Lower lobe of right lung (tissue), 2 donors: Measurements from ENCODE around the gene LBHD1. TPM values are rescaled to one million over a fixed set of nuclear protein-coding genes. Genes with fewer than 3 reads are reported as not detected.

Source experiments
- ATAC-seq, 2 donors: fragments of 200-7000 bp; cut with Tn5 transposase; one replicate each; pipeline ENCODE4 v1.9.1; 2020 to 2022; ENCODE audit warnings: mild to moderate bottlenecking in 2 of 2, moderate library complexity in 2 of 2
- DNase-seq: peaks from one replicate; pipeline ENCODE4 v3.0.0-alpha.2; 2020
- H3K27ac ChIP-seq: fragments of 200-600 bp; one replicate; pipeline ENCODE4 v1.8.0; 2022
- H3K27me3 ChIP-seq: fragments of 200-600 bp; one replicate; pipeline ENCODE4 v1.8.0; 2022; ENCODE audit warnings: low read depth
- H3K36me3 ChIP-seq: fragments of 200-600 bp; one replicate; pipeline ENCODE4 v1.8.0; 2022; ENCODE audit warnings: mild to moderate bottlenecking
- H3K4me1 ChIP-seq: fragments of 200-600 bp; one replicate; pipeline ENCODE4 v1.8.0; 2022
- H3K4me3 ChIP-seq: fragments of 200-600 bp; one replicate; pipeline ENCODE4 v1.8.0; 2022; ENCODE audit warnings: mild to moderate bottlenecking
- H3K9me3 ChIP-seq: fragments of 200-600 bp; one replicate; pipeline ENCODE4 v1.8.0; 2022
- CTCF ChIP-seq: fragments of 200-600 bp; IDR thresholded peaks from one replicate; pipeline ENCODE4 v1.8.0; 2022; ENCODE audit warnings: antibody characterized with exemption, mild to moderate bottlenecking
- intact Hi-C: fragments of 100-400 bp; cut with DNase I; formaldehyde crosslinking; loops from one replicate; pipeline ENCODE4 v1.11.0; 2022
- total RNA-seq: library from RNA; stranded (reverse); fragmentation: NEBNext Ultra II Directional; extraction: Animal tissue kit (Norgen Biotek cat#: 25700); gene quantifications from one replicate; pipeline ENCODE4 v1.2.1, GENCODE V29; 2021
- donor health status: DM: no; HTN: yes; CAD: no; lungs with severe emphysema.

The LBHD1 gene
- total RNA-seq, 1 donor from 2014 or later, result 11.1 TPM

- Histone ChIP-seq H3K36me3 (peaks cover 100% of the 10 kb centered on the region), H3K27me3 (no peaks in the 10 kb centered on the region), H3K9me3 (no peaks in the 10 kb centered on the region), H3K27ac (no peak overlapping the region), H3K4me3 (no peak overlapping the region), H3K4me1 (peaks cover 11% of the 10 kb centered on the region)
- intact Hi-C loops, result no loop called here
- DNase-seq (no peak), ATAC-seq (no peak)
- no peak for TF ChIP-seq CTCF
These were observed 43.4 kb upstream of the LBHD1 start for GRCh38 chr11:62715150-62716130.

- Histone ChIP-seq H3K9me3 (no peaks in the 10 kb centered on the region), H3K27ac (peak overlapping the region; percentile 25), H3K36me3 (peaks cover 80% of the 10 kb centered on the region), H3K27me3 (no peaks in the 10 kb centered on the region), H3K4me3 (no peak overlapping the region), H3K4me1 (peaks cover 25% of the 10 kb centered on the region)
- DNase-seq (no peak), ATAC-seq (peak; percentile 25 to 47)
- intact Hi-C loops, result no loop called here
- no peak for TF ChIP-seq CTCF
These were observed 41.3 kb upstream of the LBHD1 start for GRCh38 chr11:62713343-62713742.

GRCh38 chr11:62712861-62713260, 40.8 kb upstream of the LBHD1 start:
- intact Hi-C loops, result no loop called here
- TF ChIP-seq CTCF, result no peak

GRCh38 chr11:62712276-62712812, 40.3 kb upstream of the LBHD1 start:
- no peaks in the 10 kb centered on the region for H3K27me3 ChIP-seq
- no peak overlapping the region for H3K27ac ChIP-seq
- no peak for DNase-seq
- ATAC-seq, result no peak
- H3K9me3 ChIP-seq, result no peaks in the 10 kb centered on the region
- intact Hi-C loops, result no loop called here
- no peak for TF ChIP-seq CTCF
- H3K4me1 ChIP-seq, result peaks cover 28% of the 10 kb centered on the region
- H3K4me3 ChIP-seq, result no peak overlapping the region
- peaks cover 70% of the 10 kb centered on the region for H3K36me3 ChIP-seq

More at GRCh38 chr11:62712861-62713260, 40.8 kb upstream of the LBHD1 start:
- H3K36me3 ChIP-seq, result peaks cover 76% of the 10 kb centered on the region
- H3K27ac ChIP-seq, result peak overlapping the region; percentile 25
- H3K4me1 ChIP-seq, result peaks cover 28% of the 10 kb centered on the region
- no peaks in the 10 kb centered on the region for H3K9me3 ChIP-seq
- H3K4me3 ChIP-seq, result no peak overlapping the region
- no peak for DNase-seq
- H3K27me3 ChIP-seq, result no peaks in the 10 kb centered on the region
- ATAC-seq, result no peak

- Histone ChIP-seq H3K36me3 (peaks cover 47% of the 10 kb centered on the region), H3K27ac (peak overlapping the region; percentile 95), H3K27me3 (no peaks in the 10 kb centered on the region), H3K9me3 (no peaks in the 10 kb centered on the region), H3K4me1 (peaks cover 44% of the 10 kb centered on the region), H3K4me3 (peak overlapping the region; percentile 61)
- ATAC-seq (no peak), DNase-seq (no peak)
- intact Hi-C loops, result no loop called here
- no peak for TF ChIP-seq CTCF
These were observed 37.9 kb upstream of the LBHD1 start for GRCh38 chr11:62710001-62710345.
